ENCODE data around the gene PPP1R12C. TPM values are rescaled to one million over a fixed set of nuclear protein-coding genes. Genes with fewer than 3 reads are reported as not detected.
A peak's percentile ranks its signal among the peaks of the same experiment; 100 is the strongest.

PPP1R12C gene
- total and polyA plus RNA-seq, 10 of the 15 experiments (the other 5 are each of a cell fraction or from before 2014, with no cell fraction given) = 1.4 to 84.7 (median 20.5) TPM

GRCh38 chr19:55112777-55113569, 4.5 kb downstream of the PPP1R12C start:
- ChIA-PET CTCF (interaction anchor here (0.7 to 1.0 kb wide), 3 partner anchors 9 to 439 kb away, joined by 3 to 4 read pairs (median 3); no protein-coding TSS in a partner anchor), POLR2A (no interaction called here), SMC1A (ENCODE audit: uncharacterized antibody, unreplicated experiment) (interaction anchor here (1.8 kb wide), 1 partner anchor 28 kb away, joined by 4 read pairs; no protein-coding TSS in a partner anchor), RAD21 (ENCODE audit: unreplicated experiment) (no interaction called here)
- in situ Hi-C loops (cut with MboI) = no loop called here
- FAIRE-seq = no peak
- Histone ChIP-seq H2AFZ (ENCODE audit: control insufficient read depth, low read depth, low read length) (no peak overlapping the region), H3K27me3 (replicated peaks in 1 of 2; ENCODE audit: control insufficient read depth in 2 of 2, insufficient read depth in 2 of 2, low read length in 1 of 2) (no peaks in the 10 kb centered on the region), H3K9me3 (replicated peaks; ENCODE audit: control insufficient read depth, insufficient read depth, low read length) (no peaks in the 10 kb centered on the region), H3K4me1 (ENCODE audit: control insufficient read depth, insufficient read depth, low read length) (peaks cover 12% of the 10 kb centered on the region), H3K79me2 (ENCODE audit: control insufficient read depth, insufficient read depth, low read length) (peaks cover 38% of the 10 kb centered on the region), H3K9ac (ENCODE audit: control insufficient read depth, insufficient read depth, low read length) (no peak overlapping the region), H3K27ac (ENCODE audit: control insufficient read depth, insufficient read depth) (no peak overlapping the region), H3K4me3 (peak overlapping the region; percentile 42; the same call in 1 of the 2 replicates), H3K36me3 (ENCODE audit: control insufficient read depth in 2 of 2, insufficient read depth in 2 of 2, low read length in 1 of 2) (peaks cover 0 to 6% of the 10 kb centered on the region in 2 experiments; a peak in 3 of 4 replicates), H3K4me2 (ENCODE audit: control insufficient read depth, insufficient read depth) (peak overlapping the region; percentile 5; the same call in 1 of the 2 replicates), H4K20me1 (ENCODE audit: control insufficient read depth, insufficient read depth) (peaks cover 3% of the 10 kb centered on the region; the same call in 1 of the 2 replicates)
- no peak for DNase-seq (ENCODE audit: low read depth, low spot score)
- intact Hi-C loops (cut with micrococcal nuclease; ENCODE audit: unreplicated experiment) = no loop called here
- WGBS (ENCODE audit: insufficient coverage, insufficient replicate concordance, low lambda C conversion rate, missing lambda C conversion rate) = 54% methylated on average over 23 of the region's 23 CpGs
- no TSS peak for BruUV-seq (replicated peaks)
- peak; percentile 10 for ATAC-seq
- peak; percentile 9 to 25 (median 14); a peak in 2 of 6 replicates for TF ChIP-seq CTCF (IDR thresholded peaks at IDR 0.05 in 2 of 3, conservative IDR thresholded peaks at IDR 0.05 in 1 of 3; ENCODE audit: control insufficient read depth in 2 of 3, extremely low read depth in 1 of 3, insufficient read depth in 1 of 3, low read depth in 3 of 3, low read length in 3 of 3)
- 0 out of 2 replicates have a peak, but pooled peaks have one; percentile 11 for TF ChIP-seq TCF12 (IDR thresholded peaks at IDR 0.05; ENCODE audit: low read depth, low read length)
- TF ChIP-seq NBN (IDR thresholded peaks at IDR 0.05) = no peak
- TF ChIP-seq NR2F1 (conservative IDR thresholded peaks at IDR 0.05) = peak; percentile 22; the same call in 1 of the 2 replicates
- TF ChIP-seq HSF1 (IDR thresholded peaks at IDR 0.05; ENCODE audit: low read depth, low read length) = no peak
- TF ChIP-seq BCL11A (IDR thresholded peaks at IDR 0.05; ENCODE audit: low read depth, low read length) = no peak
- 0 out of 2 replicates have a peak, but pooled peaks have one; percentile 28 for TF ChIP-seq TCF3 (IDR thresholded peaks at IDR 0.05; ENCODE audit: borderline replicate concordance, insufficient read depth, low read depth, low read length)
- no peak for TF ChIP-seq ZNF384 (IDR thresholded peaks at IDR 0.05; ENCODE audit: borderline replicate concordance, low read depth, low read length)
- TF ChIP-seq ELK1 (IDR thresholded peaks at IDR 0.05; ENCODE audit: low read depth, low read length) = no peak
- TF ChIP-seq NR2C2 (IDR thresholded peaks at IDR 0.05; ENCODE audit: borderline replicate concordance, control insufficient read depth, insufficient read length, low read depth) = no peak
- no peak for TF ChIP-seq TARDBP (IDR thresholded peaks at IDR 0.05; ENCODE audit: borderline replicate concordance)
- no peak for TF ChIP-seq SMAD5 (IDR thresholded peaks at IDR 0.05; ENCODE audit: low read depth)
- TF ChIP-seq MXI1 (IDR thresholded peaks at IDR 0.05; ENCODE audit: low read depth, low read length) = no peak
- TF ChIP-seq SUPT20H (IDR thresholded peaks at IDR 0.05; ENCODE audit: borderline replicate concordance, control insufficient read depth, low read depth, low read length) = no peak
